ENCODE data around the gene FHAD1. TPM values are rescaled to one million over a fixed set of nuclear protein-coding genes. Genes with fewer than 3 reads are reported as not detected.
A peak's percentile ranks its signal among the peaks of the same experiment; 100 is the strongest.

Gene FHAD1
- total and polyA plus RNA-seq, 2 donors: 0.66 to 0.71 TPM

DNA sequence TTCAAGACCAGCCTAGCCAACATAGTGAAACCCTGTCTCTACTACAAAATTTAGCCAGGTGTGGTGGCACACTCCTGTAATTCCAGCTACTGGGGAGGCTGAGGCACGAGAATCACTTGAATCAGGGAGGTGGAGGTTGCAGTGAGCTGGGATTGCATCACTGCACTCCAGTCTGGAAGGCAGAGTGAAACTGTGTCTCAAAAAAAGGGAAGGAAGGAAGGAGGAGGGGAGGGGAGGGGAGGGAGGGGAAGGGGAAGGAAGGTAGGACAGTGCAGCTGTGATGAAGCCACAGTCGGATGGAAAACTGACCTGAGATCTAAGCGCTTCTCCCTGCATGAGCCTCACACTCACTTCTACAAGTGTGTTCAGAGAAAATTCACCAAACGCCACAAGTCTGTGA is 22.0 kb upstream of the FHAD1 start:
- DNase-seq (ENCODE audit: low read depth in 6 of 9, low spot score in 9 of 9): no peak
- WGBS: 78% methylated on average over 4 of the region's 4 CpGs
- no peak overlapping the region for H3K27ac ChIP-seq (ENCODE audit: low read depth in 1 of 2, low read length in 1 of 2)

DNA sequence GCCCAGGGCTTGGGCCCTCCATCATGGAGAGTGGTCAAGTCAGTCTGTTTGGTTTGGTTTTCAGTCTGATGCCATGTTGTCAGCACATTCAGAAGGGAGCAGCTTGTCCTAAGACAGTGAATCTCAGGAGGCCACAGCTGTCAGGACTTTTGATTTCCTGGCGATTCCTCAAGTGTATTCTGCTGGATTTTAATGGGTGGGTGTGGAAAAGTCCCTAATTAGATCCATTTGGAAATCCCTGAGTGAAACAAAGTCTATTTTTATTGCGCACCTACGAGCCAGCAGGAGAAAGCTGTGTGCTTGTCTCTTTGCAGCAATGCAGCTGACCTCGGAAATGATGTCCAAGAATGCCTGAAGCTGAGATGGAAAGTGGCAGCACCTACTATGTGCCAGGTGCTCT is 21.6 kb upstream of the FHAD1 start:
- Histone ChIP-seq H3K9me3 (ENCODE audit: control insufficient read depth in 2 of 2, insufficient read depth in 1 of 2, low read length in 1 of 2) (no peaks in the 10 kb centered on the region), H3K4me1 (ENCODE audit: control insufficient read depth in 2 of 2, insufficient read depth in 2 of 2, low read length in 2 of 2) (no peaks in the 10 kb centered on the region)
- WGBS: 91% methylated on average over 4 of the region's 4 CpGs

More for the DNA sequence above, 22.0 kb upstream of the FHAD1 start:
- no peaks in the 10 kb centered on the region for H3K4me1 ChIP-seq (ENCODE audit: control insufficient read depth in 2 of 2, insufficient read depth in 2 of 2, low read length in 2 of 2)
- H3K9me3 ChIP-seq (ENCODE audit: control insufficient read depth in 2 of 2, insufficient read depth in 1 of 2, low read length in 1 of 2): no peaks in the 10 kb centered on the region
- H3K27me3 ChIP-seq (ENCODE audit: control insufficient read depth in 2 of 2, insufficient read depth in 1 of 2, low read length in 1 of 2): no peaks in the 10 kb centered on the region
- no peak overlapping the region for H3K4me3 ChIP-seq (ENCODE audit: low read length in 2 of 2)
- no peaks in the 10 kb centered on the region for H3K36me3 ChIP-seq (ENCODE audit: control insufficient read depth in 2 of 2, insufficient read depth in 2 of 2, low read length in 1 of 2)

DNA sequence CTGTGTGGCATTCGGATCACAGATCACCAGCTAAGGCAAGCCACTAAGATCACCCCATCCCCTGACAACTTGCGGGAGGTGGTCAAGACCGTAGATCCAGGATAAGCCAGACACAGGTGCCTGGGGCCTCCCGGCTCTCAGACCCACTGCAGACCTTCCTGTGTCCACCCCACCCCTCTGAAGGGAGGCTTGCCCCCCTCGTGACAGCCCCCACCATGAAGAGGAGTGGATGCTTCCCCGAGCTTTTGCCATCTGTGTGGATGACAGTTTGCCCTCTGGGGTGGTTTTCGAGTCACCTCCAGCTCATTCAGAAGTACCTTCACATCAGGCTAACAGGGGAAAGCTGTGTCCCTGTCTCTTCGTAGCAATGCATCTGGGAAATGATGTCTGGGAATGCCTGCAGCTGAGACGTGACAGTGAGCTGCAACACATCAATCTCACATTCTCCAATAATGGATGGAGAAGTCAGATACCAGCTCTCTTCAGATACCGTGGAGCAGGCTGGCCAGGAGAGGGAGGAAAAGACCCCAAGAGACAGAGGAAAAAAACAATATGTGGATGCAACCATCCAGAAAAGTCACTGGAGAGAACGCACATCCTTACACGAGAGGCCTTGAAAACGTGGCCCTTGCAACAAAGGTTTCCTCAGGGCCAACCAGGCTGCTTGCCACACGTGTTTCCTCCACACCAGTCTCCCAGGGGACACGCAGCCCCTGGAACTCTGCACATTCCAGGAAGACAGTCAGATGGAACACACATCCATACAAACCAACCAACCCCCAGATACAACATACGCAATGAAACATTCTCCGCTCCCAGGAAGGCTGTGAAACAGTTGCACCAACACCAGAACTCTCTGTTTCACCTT is 20.4 kb upstream of the FHAD1 start:
- DNase-seq (ENCODE audit: low read depth in 6 of 9, low spot score in 9 of 9): no peak

More for the DNA sequence above, 21.6 kb upstream of the FHAD1 start:
- Histone ChIP-seq H3K4me3 (ENCODE audit: low read length in 2 of 2) (no peak overlapping the region), H3K36me3 (ENCODE audit: control insufficient read depth in 2 of 2, insufficient read depth in 2 of 2, low read length in 1 of 2) (no peaks in the 10 kb centered on the region), H3K27me3 (ENCODE audit: control insufficient read depth in 2 of 2, insufficient read depth in 1 of 2, low read length in 1 of 2) (no peaks in the 10 kb centered on the region), H3K27ac (ENCODE audit: low read depth in 1 of 2, low read length in 1 of 2) (no peak overlapping the region)
- DNase-seq (ENCODE audit: low read depth in 6 of 9, low spot score in 9 of 9): no peak

DNA sequence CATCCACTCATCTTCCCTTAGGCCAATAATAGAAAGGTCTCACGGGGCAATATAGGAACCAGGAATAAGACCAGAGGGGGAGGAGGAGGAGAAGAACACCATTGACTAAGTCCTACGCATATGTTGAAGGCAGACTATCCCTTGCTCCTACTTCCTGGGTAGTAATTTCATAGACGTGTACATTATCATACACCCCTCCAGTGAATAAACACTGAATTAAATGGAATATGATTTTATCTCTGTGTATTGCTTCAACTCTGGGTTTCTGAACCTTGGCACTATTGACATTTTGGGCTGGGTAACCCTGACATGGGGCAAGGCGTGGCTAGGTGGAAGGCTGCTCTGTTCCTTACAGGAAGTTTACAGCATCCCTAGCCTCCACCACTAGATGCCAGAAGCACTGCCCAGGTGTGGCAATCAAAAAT is 17.3 kb upstream of the FHAD1 start:
- no peaks in the 10 kb centered on the region for H3K36me3 ChIP-seq (ENCODE audit: control insufficient read depth in 2 of 2, insufficient read depth in 2 of 2, low read length in 1 of 2)
- 95% methylated on average over 4 of the region's 4 CpGs for WGBS
- no peaks in the 10 kb centered on the region for H3K27me3 ChIP-seq (ENCODE audit: control insufficient read depth in 2 of 2, insufficient read depth in 1 of 2, low read length in 1 of 2)
- no peak overlapping the region for H3K27ac ChIP-seq (ENCODE audit: low read depth in 1 of 2, low read length in 1 of 2)
- H3K9me3 ChIP-seq (ENCODE audit: control insufficient read depth in 2 of 2, insufficient read depth in 1 of 2, low read length in 1 of 2): no peaks in the 10 kb centered on the region
- no peak overlapping the region for H3K4me3 ChIP-seq (ENCODE audit: low read length in 2 of 2)
- DNase-seq (ENCODE audit: low read depth in 6 of 9, low spot score in 9 of 9): no peak
- H3K4me1 ChIP-seq (ENCODE audit: control insufficient read depth in 2 of 2, insufficient read depth in 2 of 2, low read length in 2 of 2): no peaks in the 10 kb centered on the region

More for the DNA sequence above, 20.4 kb upstream of the FHAD1 start:
- H3K4me1 ChIP-seq (ENCODE audit: control insufficient read depth in 2 of 2, insufficient read depth in 2 of 2, low read length in 2 of 2): no peaks in the 10 kb centered on the region
- H3K36me3 ChIP-seq (ENCODE audit: control insufficient read depth in 2 of 2, insufficient read depth in 2 of 2, low read length in 1 of 2): no peaks in the 10 kb centered on the region
- H3K27ac ChIP-seq (ENCODE audit: low read depth in 1 of 2, low read length in 1 of 2): no peak overlapping the region
- no peaks in the 10 kb centered on the region for H3K27me3 ChIP-seq (ENCODE audit: control insufficient read depth in 2 of 2, insufficient read depth in 1 of 2, low read length in 1 of 2)
- H3K4me3 ChIP-seq (ENCODE audit: low read length in 2 of 2): no peak overlapping the region
- H3K9me3 ChIP-seq (ENCODE audit: control insufficient read depth in 2 of 2, insufficient read depth in 1 of 2, low read length in 1 of 2): no peaks in the 10 kb centered on the region
- WGBS: 95% methylated on average over 17 of the region's 17 CpGs

DNA sequence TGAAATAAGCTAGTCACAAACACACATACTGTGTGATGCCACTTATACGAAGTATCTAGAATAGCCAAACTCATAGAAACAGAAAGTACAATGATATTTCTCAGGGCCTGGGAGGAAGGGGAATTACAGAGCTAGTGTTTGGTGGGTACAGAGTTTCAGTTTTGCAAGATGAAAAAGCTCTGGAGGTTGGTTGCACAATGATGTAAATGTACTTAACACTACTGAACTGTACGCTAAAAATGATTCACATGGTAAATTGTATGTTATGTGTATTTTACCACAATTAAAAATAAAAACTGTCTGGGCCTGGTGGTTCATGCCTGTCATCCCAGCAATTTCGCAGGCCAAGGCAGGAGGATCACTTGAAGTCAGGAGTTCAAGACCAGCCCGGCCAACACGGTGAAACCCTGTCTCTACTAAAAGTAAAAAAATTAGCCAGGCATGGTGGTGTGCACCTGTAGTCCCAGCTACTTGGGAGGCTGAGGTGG is 15.3 kb upstream of the FHAD1 start:
- no peaks in the 10 kb centered on the region for H3K36me3 ChIP-seq (ENCODE audit: control insufficient read depth in 2 of 2, insufficient read depth in 2 of 2, low read length in 1 of 2)
- H3K27me3 ChIP-seq (ENCODE audit: control insufficient read depth in 2 of 2, insufficient read depth in 1 of 2, low read length in 1 of 2): no peaks in the 10 kb centered on the region
- no peaks in the 10 kb centered on the region for H3K4me1 ChIP-seq (ENCODE audit: control insufficient read depth in 2 of 2, insufficient read depth in 2 of 2, low read length in 2 of 2)
- whole genome bisulfite sequencing: 74% methylated on average over 5 of the region's 5 CpGs
- no peak overlapping the region for H3K4me3 ChIP-seq (ENCODE audit: low read length in 2 of 2)
- DNase-seq (ENCODE audit: low read depth in 6 of 9, low spot score in 9 of 9): peak in 1 of 9 donors; percentile 32
- H3K9me3 ChIP-seq (ENCODE audit: control insufficient read depth in 2 of 2, insufficient read depth in 1 of 2, low read length in 1 of 2): no peaks in the 10 kb centered on the region
- no peak overlapping the region for H3K27ac ChIP-seq (ENCODE audit: low read depth in 1 of 2, low read length in 1 of 2)

DNA sequence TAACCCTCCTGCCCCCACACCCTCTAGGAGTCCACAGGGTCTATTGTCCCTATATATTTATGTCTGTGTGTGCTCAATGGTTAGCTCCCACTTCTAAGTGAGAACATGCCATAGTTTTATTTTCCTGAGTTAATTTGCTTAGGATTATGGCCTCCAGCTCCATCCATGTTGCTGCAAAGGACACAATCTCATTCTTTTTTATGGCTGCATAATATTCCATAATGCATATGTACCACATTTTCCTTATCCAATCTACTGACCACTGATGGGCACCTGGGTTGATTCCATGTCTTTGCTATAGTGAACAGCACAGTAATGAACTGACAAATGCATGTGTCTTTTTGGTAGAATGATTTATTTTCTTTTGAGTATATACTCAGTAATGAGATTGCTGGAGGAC is 13.3 kb upstream of the FHAD1 start:
- no peak for DNase-seq (ENCODE audit: low read depth in 6 of 9, low spot score in 9 of 9)
- Histone ChIP-seq H3K27ac (ENCODE audit: low read depth in 1 of 2, low read length in 1 of 2) (no peak overlapping the region), H3K4me3 (ENCODE audit: low read length in 2 of 2) (no peak overlapping the region), H3K9me3 (ENCODE audit: control insufficient read depth in 2 of 2, insufficient read depth in 1 of 2, low read length in 1 of 2) (no peaks in the 10 kb centered on the region), H3K27me3 (ENCODE audit: control insufficient read depth in 2 of 2, insufficient read depth in 1 of 2, low read length in 1 of 2) (no peaks in the 10 kb centered on the region), H3K4me1 (ENCODE audit: control insufficient read depth in 2 of 2, insufficient read depth in 2 of 2, low read length in 2 of 2) (no peaks in the 10 kb centered on the region), H3K36me3 (ENCODE audit: control insufficient read depth in 2 of 2, insufficient read depth in 2 of 2, low read length in 1 of 2) (no peaks in the 10 kb centered on the region)

DNA sequence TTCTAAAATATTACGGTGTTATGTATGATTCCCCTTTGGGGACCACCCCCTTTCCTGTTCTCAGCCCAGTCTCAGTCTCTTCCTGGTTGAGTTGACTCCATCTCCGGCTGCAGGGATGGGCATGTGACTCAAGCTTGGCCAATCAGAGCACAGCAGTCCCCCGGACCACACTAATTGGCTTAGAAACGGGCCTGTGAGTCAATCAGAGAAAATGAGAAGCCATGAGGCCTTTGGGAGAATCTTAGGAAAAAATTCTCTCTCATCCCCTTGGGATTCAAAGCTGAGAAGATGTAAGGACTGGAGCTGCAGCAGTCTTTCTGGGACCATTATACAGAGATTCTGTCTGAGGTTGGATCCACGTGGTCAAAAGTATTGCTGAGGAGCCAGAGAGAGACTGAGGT is 10.7 kb upstream of the FHAD1 start:
- no peaks in the 10 kb centered on the region for H3K36me3 ChIP-seq (ENCODE audit: control insufficient read depth in 2 of 2, insufficient read depth in 2 of 2, low read length in 1 of 2)
- no peak overlapping the region for H3K4me3 ChIP-seq (ENCODE audit: low read length in 2 of 2)
- H3K4me1 ChIP-seq (ENCODE audit: control insufficient read depth in 2 of 2, insufficient read depth in 2 of 2, low read length in 2 of 2): no peaks in the 10 kb centered on the region
- 84% methylated on average over 5 of the region's 5 CpGs for WGBS
- no peaks in the 10 kb centered on the region for H3K9me3 ChIP-seq (ENCODE audit: control insufficient read depth in 2 of 2, insufficient read depth in 1 of 2, low read length in 1 of 2)
- no peak for DNase-seq (ENCODE audit: low read depth in 6 of 9, low spot score in 9 of 9)
- no peaks in the 10 kb centered on the region for H3K27me3 ChIP-seq (ENCODE audit: control insufficient read depth in 2 of 2, insufficient read depth in 1 of 2, low read length in 1 of 2)
- no peak overlapping the region for H3K27ac ChIP-seq (ENCODE audit: low read depth in 1 of 2, low read length in 1 of 2)

DNA sequence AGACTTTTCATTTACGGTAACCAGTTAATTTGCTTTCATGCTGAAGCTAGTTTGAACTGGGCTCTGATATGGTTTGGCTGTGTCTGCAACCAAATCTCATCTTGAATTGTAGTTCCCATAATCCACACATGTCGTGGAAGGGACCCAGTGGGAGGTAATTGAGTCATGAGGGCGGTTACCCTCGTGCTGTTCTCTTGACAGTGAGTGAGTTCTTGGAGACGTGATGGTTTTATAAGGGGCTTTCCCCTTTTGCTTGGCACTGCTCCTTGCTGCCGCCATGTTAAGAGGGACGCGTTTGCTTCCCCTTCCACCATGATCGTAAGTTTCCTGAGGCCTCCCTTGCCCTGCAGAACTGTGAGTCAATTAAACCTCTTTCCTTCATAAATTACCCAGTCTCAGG is 10.3 kb upstream of the FHAD1 start:
- 93% methylated on average over 9 of the region's 9 CpGs for WGBS
- no peaks in the 10 kb centered on the region for H3K9me3 ChIP-seq (ENCODE audit: control insufficient read depth in 2 of 2, insufficient read depth in 1 of 2, low read length in 1 of 2)

DNA sequence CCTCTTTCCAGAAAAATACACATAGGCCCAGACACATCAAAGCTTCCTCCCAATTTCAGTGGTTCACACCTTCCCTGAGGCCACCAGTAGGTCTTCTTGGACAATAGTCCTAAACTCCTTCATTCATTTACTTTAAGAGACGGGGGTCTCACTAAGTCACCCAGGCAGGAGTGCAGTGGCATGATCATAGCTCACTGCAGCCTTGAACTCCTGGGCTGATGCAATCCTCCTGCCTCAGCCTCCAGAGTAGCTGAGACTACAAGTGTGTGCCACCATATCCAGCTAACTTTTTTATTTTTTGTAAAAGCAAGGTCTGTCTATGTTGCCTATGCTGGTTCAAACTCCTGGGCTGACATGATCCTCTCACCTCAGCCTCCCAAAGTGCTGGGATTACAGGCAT is 8.2 kb upstream of the FHAD1 start:
- Histone ChIP-seq H3K27me3 (ENCODE audit: control insufficient read depth in 2 of 2, insufficient read depth in 1 of 2, low read length in 1 of 2) (peaks cover 0 to 3% of the 10 kb centered on the region in 2 donors), H3K27ac (ENCODE audit: low read depth in 1 of 2, low read length in 1 of 2) (no peak overlapping the region)
- 95% methylated on average over 1 of the region's 1 CpG for WGBS

More for the DNA sequence above, 10.3 kb upstream of the FHAD1 start:
- H3K36me3 ChIP-seq (ENCODE audit: control insufficient read depth in 2 of 2, insufficient read depth in 2 of 2, low read length in 1 of 2): no peaks in the 10 kb centered on the region
- no peak overlapping the region for H3K27ac ChIP-seq (ENCODE audit: low read depth in 1 of 2, low read length in 1 of 2)
- no peaks in the 10 kb centered on the region for H3K4me1 ChIP-seq (ENCODE audit: control insufficient read depth in 2 of 2, insufficient read depth in 2 of 2, low read length in 2 of 2)
- no peak for DNase-seq (ENCODE audit: low read depth in 6 of 9, low spot score in 9 of 9)
- no peaks in the 10 kb centered on the region for H3K27me3 ChIP-seq (ENCODE audit: control insufficient read depth in 2 of 2, insufficient read depth in 1 of 2, low read length in 1 of 2)
- H3K4me3 ChIP-seq (ENCODE audit: low read length in 2 of 2): no peak overlapping the region

More for the DNA sequence above, 8.2 kb upstream of the FHAD1 start:
- no peak overlapping the region for H3K4me3 ChIP-seq (ENCODE audit: low read length in 2 of 2)
- DNase-seq (ENCODE audit: low read depth in 6 of 9, low spot score in 9 of 9): no peak
- H3K4me1 ChIP-seq (ENCODE audit: control insufficient read depth in 2 of 2, insufficient read depth in 2 of 2, low read length in 2 of 2): no peaks in the 10 kb centered on the region
- H3K36me3 ChIP-seq (ENCODE audit: control insufficient read depth in 2 of 2, insufficient read depth in 2 of 2, low read length in 1 of 2): no peaks in the 10 kb centered on the region
- H3K9me3 ChIP-seq (ENCODE audit: control insufficient read depth in 2 of 2, insufficient read depth in 1 of 2, low read length in 1 of 2): no peaks in the 10 kb centered on the region

All from thymus (tissue), 11 donors.